Esophagus squamous epithelium (tissue), 5 donors: ENCODE data around the gene INSC. TPM values are rescaled to one million over a fixed set of nuclear protein-coding genes. Genes with fewer than 3 reads are reported as not detected.

Source experiments
- DNase-seq: peaks from one replicate; lab custom pipeline; 2025; lab: John Stamatoyannopoulos, UW
- H3K27ac ChIP-seq, 4 donors: fragments of 200-600 bp; sonication (generic); one replicate each; pipeline ENCODE4 v1.5.1; 2016 to 2019; ENCODE audit warnings: mild to moderate bottlenecking in 1 of 4
- H3K27me3 ChIP-seq, 4 donors: fragments of 200-600 bp; sonication (generic); 1 replicate in 3 of 4; 2 replicates in 1 of 4; pipeline versions ENCODE4 v1.5.1 to v1.6.0; 2017 to 2021; ENCODE audit warnings: antibody characterized with exemption in 1 of 4
- H3K36me3 ChIP-seq, 3 donors: fragments of 200-600 bp; sonication (generic); one replicate each; pipeline ENCODE4 v1.5.1; 2016 to 2019
- H3K4me1 ChIP-seq, 3 donors: fragments of 200-600 bp; sonication (generic); one replicate each; pipeline ENCODE4 v1.5.1; 2017 to 2019
- H3K4me3 ChIP-seq, 4 donors: fragments of 200-600 bp; sonication (generic); 1 replicate in 3 of 4; 2 replicates in 1 of 4; pipeline ENCODE4 v1.5.1; 2016 to 2019; ENCODE audit warnings: mild to moderate bottlenecking in 2 of 4, moderate library complexity in 1 of 4
- H3K9me3 ChIP-seq, 3 donors: fragments of 200-600 bp; sonication (generic); one replicate each; pipeline ENCODE4 v1.5.1; 2016 to 2019
- POLR2A ChIP-seq, 4 donors: fragments of 450-650 bp; IDR thresholded peaks; one replicate each; pipeline ENCODE4 v1.6.1; 2017; ENCODE audit warnings: antibody characterized with exemption in 4 of 4, mild to moderate bottlenecking in 4 of 4, moderate library complexity in 3 of 4
- WGBS, 2 donors: methylation state at CpG; one replicate each; pipeline ENCODE4 v1.1.5; 2018; 5-methylcytosine and 5-hydroxymethylcytosine counted together
- intact Hi-C: fragments of 100-400 bp; cut with DNase I; formaldehyde crosslinking; loops from one replicate; pipeline ENCODE4 v1.15.0; 2022
- total RNA-seq, 4 donors: library from RNA; depleted of rRNA; stranded (reverse); fragments of >200 nt; gene quantifications; one replicate each; pipeline ENCODE4 v1.1.0, GENCODE V29; 2016
- TF ChIP-seq, protein P1 (sequence below), 6 experiments: fragments of 450-650 bp in 4 of 6; fragments of 200-600 bp in 2 of 6; sonication (generic) in 2 of 6; IDR thresholded peaks; one replicate each; pipeline ENCODE4 v1.5.1; 2016 to 2019; ENCODE audit warnings: antibody characterized with exemption in 6 of 6, mild to moderate bottlenecking in 4 of 6, moderate library complexity in 4 of 6
- donor health status: DM: yes; HTN: yes; CAD: no.

INSC gene
- total RNA-seq, 4 donors from 2014 or later: 0.30 to 0.38 TPM; not detected in 2

DNA sequence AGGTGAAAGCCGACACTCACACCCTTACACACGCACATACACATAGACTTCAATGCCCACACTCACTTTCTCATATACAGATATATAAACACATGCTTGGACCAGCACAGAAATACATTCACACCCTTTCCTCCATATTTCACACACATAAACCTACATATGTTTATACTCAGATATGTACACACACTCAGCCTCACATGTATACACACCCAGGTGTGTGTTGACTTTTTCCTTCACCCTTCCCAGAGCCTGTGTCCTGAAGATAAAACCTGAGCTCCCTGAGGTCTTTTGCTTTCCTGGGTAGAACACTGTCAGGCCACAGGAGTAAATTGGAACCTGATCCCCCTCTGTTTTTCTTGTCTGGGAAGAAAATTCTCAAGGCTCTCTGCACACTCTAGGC lies 62.8 kb downstream of the INSC start:
- WGBS, 2 donors: 76 to 79% methylated on average over 2 of the region's 2 CpGs
- no peak for TF ChIP-seq POLR2A (IDR thresholded peaks at IDR 0.05)
- TF ChIP-seq, protein P1, sequence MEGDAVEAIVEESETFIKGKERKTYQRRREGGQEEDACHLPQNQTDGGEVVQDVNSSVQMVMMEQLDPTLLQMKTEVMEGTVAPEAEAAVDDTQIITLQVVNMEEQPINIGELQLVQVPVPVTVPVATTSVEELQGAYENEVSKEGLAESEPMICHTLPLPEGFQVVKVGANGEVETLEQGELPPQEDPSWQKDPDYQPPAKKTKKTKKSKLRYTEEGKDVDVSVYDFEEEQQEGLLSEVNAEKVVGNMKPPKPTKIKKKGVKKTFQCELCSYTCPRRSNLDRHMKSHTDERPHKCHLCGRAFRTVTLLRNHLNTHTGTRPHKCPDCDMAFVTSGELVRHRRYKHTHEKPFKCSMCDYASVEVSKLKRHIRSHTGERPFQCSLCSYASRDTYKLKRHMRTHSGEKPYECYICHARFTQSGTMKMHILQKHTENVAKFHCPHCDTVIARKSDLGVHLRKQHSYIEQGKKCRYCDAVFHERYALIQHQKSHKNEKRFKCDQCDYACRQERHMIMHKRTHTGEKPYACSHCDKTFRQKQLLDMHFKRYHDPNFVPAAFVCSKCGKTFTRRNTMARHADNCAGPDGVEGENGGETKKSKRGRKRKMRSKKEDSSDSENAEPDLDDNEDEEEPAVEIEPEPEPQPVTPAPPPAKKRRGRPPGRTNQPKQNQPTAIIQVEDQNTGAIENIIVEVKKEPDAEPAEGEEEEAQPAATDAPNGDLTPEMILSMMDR (IDR thresholded peaks at IDR 0.05): no peak

DNA sequence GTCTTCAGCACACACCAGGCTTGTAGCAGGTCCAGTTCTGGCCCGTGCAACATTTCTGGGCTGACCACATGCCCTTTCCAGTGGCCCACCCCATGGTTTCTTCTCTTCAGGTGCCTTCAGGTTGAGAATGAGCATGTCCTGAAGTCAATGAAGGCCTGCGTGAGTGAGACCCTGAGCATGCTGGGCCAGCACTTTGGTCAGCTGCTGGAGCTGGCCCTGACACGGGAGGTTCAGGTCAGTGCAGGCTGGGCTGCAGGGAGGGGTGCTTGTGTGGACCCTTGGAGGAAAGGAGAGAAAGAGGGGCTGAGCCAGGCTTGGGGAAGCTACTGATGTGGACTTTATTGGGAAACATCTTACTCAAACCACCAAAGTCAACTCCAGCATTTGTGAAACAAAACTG lies 63.5 kb downstream of the INSC start:
- DNase-seq: no peak
- Histone ChIP-seq H3K27me3 (no peaks in the 10 kb centered on the region), H3K9me3 (no peaks in the 10 kb centered on the region), H3K36me3 (no peaks in the 10 kb centered on the region), H3K4me1 (no peaks in the 10 kb centered on the region), H3K27ac (no peak overlapping the region), H3K4me3 (no peak overlapping the region)
- WGBS, 2 donors: 70 to 75% methylated on average over 1 to 2 of the region's 3 CpGs
- no peak for TF ChIP-seq POLR2A (IDR thresholded peaks at IDR 0.05)
- TF ChIP-seq, protein P1 (IDR thresholded peaks at IDR 0.05): no peak
- intact Hi-C loops: no loop called here

More for the DNA sequence above, 62.8 kb downstream of the INSC start:
- H3K9me3 ChIP-seq: no peaks in the 10 kb centered on the region
- H3K4me1 ChIP-seq: no peaks in the 10 kb centered on the region
- no peaks in the 10 kb centered on the region for H3K36me3 ChIP-seq
- no peak overlapping the region for H3K4me3 ChIP-seq
- H3K27me3 ChIP-seq: no peaks in the 10 kb centered on the region
- H3K27ac ChIP-seq: no peak overlapping the region
- DNase-seq: no peak
- intact Hi-C loops: no loop called here

DNA sequence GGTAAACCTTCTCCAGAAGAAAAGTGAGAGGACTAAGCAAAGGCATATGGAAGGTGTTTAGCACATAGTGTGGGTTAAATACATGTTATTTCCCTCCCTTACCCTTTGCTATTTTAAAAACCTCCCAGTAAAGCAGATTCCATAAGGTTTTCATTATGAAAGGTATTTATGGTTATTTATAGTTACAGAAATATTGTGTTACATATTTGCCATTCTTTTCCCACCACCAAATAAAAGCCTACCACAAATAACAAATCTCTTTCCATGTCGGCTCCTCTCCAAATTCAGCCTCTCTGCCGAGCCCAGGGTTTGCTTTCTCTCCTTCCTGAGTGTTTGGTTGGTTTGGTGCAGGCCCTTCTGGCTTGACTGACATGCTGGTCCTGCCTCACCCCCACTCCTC lies 64.4 kb downstream of the INSC start:
- H3K27me3 ChIP-seq: no peaks in the 10 kb centered on the region
- intact Hi-C loops: no loop called here
- H3K4me3 ChIP-seq: no peak overlapping the region
- H3K4me1 ChIP-seq: no peaks in the 10 kb centered on the region
- TF ChIP-seq POLR2A (IDR thresholded peaks at IDR 0.05): no peak
- TF ChIP-seq, protein P1 (IDR thresholded peaks at IDR 0.05): no peak
- H3K9me3 ChIP-seq: no peaks in the 10 kb centered on the region
- no peaks in the 10 kb centered on the region for H3K36me3 ChIP-seq
- 62 to 68% methylated on average over 2 of the region's 2 CpGs for WGBS, 2 donors
- no peak for DNase-seq
- no peak overlapping the region for H3K27ac ChIP-seq

DNA sequence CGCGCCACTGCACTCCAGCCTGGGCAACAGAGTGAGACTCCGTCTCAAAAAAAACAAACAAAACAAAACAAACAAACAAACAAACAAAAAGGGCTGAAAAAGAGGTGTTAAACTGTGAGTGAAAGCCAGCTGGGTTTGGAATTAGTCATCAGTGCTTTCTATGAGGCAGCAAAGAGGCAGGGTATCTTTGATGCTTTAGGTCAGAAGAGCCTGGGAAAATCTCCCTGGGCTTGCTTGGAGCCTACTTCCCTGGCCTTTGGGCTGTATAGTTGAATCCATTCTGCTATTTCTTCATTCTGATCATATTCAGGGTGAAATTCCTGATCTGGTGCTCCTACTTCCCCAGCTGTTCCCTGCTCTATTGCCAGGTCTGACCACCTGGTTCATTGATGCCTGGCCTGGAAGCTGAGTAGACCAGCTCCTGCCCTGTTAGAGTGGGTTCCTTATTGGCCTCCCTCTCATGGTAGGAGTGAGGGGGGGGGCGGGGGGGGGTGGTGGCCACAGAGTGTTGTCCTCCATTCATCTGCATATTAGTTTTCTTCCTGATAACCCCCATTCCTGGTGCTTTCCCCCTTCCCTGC lies 65.6 kb downstream of the INSC start:
- Histone ChIP-seq H3K4me3 (no peak overlapping the region), H3K4me1 (no peaks in the 10 kb centered on the region), H3K27me3 (no peaks in the 10 kb centered on the region), H3K9me3 (no peaks in the 10 kb centered on the region), H3K36me3 (no peaks in the 10 kb centered on the region), H3K27ac (no peak overlapping the region)
- DNase-seq: no peak
- intact Hi-C loops: no loop called here
- TF ChIP-seq, protein P1 (IDR thresholded peaks at IDR 0.05): no peak
- no peak for TF ChIP-seq POLR2A (IDR thresholded peaks at IDR 0.05)
- 61 to 66% methylated on average over 4 of the region's 4 CpGs for WGBS, 2 donors

DNA sequence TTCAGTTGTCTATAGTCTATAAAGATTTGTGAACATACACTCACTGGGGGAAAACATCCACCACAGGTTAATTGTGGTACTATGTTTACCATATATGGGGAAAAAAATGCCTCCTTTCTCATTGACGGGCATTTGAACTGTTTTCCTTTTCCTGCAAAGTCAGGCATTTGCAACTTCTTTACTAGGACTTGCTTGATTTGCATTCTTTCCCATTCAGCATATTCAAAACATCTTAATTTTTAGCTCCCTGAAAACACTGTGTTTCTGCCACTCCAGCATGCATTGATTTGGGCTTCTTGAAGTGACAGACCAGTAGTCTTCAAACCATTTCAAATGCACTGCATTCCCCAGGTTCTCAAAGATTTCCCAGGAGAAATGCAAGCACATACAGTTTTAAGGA lies 67.6 kb downstream of the INSC start:
- H3K27me3 ChIP-seq: no peaks in the 10 kb centered on the region
- no peaks in the 10 kb centered on the region for H3K9me3 ChIP-seq
- no peaks in the 10 kb centered on the region for H3K36me3 ChIP-seq
- intact Hi-C loops: no loop called here
- no peak overlapping the region for H3K27ac ChIP-seq
- no peaks in the 10 kb centered on the region for H3K4me1 ChIP-seq
- H3K4me3 ChIP-seq: no peak overlapping the region
- no peak for TF ChIP-seq POLR2A (IDR thresholded peaks at IDR 0.05)
- TF ChIP-seq, protein P1 (IDR thresholded peaks at IDR 0.05): no peak
- no peak for DNase-seq
- WGBS, 2 donors: 75 to 91% methylated on average over 1 of the region's 1 CpG
